Femur (tissue), 1 donor: ENCODE measurements around the gene SPINT1.

ENCODE experiments used
- DNase-seq: peaks from one replicate; pipeline ENCODE4 v3.0.0-alpha.2; 2017

Gene SPINT1, protein sequence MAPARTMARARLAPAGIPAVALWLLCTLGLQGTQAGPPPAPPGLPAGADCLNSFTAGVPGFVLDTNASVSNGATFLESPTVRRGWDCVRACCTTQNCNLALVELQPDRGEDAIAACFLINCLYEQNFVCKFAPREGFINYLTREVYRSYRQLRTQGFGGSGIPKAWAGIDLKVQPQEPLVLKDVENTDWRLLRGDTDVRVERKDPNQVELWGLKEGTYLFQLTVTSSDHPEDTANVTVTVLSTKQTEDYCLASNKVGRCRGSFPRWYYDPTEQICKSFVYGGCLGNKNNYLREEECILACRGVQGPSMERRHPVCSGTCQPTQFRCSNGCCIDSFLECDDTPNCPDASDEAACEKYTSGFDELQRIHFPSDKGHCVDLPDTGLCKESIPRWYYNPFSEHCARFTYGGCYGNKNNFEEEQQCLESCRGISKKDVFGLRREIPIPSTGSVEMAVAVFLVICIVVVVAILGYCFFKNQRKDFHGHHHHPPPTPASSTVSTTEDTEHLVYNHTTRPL

DNA sequence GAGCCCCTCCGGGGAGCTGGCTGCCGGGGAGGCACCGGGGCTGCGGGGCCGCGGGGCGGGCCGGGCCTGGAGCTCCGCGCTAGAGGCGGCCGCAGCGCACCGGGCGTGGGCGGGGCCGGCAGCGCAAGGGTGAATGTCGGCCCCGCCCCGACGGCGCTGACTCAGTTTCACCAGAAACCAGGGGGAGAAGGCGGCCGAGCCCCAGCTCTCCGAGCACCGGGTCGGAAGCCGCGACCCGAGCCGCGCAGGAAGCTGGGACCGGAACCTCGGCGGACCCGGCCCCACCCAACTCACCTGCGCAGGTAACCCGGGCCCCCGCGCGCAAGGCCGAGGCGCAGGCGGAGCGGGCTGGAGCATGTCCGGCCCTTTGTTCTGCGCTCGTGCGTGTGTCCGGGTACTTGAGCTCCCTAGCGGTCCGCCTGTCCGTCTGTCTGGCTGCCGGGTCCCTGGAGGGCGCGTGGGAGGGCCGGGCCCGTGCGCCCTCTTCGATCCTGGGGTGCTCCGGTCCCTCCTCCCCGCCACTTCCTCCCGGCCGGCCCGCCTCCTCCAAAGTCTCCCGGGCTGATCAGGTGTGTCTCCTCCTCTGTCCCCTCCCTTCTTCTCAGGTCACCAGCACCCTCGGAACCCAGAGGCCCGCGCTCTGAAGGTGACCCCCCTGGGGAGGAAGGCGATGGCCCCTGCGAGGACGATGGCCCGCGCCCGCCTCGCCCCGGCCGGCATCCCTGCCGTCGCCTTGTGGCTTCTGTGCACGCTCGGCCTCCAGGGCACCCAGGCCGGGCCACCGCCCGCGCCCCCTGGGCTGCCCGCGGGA is at the start of gene SPINT1:
TSS of gene SPINT1 (plus strand) at position 164 of the 811 bp plus-strand sequence. CDS start at position 671, 507 bp downstream.
- DNase-seq, result no peak

DNA sequence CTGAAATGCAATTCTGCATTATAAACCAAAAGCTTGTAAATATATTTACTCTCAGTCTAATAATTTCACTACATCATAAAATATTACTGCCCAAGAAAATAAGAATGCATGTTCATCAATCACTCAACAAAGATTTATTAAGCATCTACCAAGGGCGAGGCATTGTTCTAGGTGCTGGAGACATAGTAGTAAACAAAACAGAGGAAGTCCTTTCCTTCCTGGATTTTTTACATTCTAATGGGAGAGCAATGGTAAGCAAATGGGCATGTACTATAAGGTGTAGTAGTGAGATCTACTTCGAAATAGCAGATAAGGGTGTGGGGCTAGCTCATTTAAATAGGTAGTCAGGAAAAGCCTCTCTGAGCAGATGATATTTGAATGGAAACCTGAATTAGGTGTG is 47.8 kb upstream of the SPINT1 start:
- DNase-seq, result no peak

- no peak for DNase-seq
Observed at GRCh38 chr15:40796512-40796911, 47.3 kb upstream of the SPINT1 start.

GRCh38 chr15:40799523-40799922 is 44.3 kb upstream of the SPINT1 start:
- no peak for DNase-seq

DNA sequence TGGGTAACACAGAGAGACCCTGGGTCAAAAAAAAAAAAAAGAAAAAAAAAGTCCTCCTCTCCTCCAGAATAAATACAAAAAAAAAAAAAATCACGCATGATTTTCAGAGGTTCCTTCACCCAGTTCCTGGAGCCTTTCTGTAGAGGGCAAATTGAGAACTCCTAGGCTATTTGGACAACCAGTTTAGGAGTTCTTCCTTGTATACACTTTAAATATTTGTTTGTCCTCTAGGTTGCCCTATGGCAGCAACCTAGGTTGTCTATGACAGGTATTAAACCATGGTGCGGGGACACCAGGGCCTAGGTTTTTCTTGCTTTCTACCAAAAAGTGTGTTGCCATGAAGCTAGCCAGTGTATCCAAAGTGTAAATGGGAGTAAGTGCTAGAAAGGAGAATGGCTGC is 40.8 kb upstream of the SPINT1 start:
- DNase-seq, result no peak

DNA sequence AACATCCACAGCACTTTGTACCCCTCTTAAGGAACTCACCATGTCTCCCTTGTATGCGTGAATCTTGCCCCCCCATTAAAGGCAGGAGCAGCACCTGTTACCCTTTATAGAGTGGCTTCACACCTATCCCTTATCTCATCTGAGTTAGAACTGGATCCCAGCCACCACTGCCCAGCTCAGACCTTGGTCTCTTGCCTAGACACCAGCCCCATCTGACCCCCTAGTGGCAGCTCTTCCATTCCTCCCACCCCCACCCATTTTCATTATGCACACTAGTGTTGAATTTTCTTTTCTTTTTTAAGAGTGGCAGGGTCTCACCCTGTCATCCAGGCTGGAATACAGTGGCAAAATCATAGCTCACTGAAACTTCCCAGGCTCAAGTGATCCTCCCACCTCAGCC is 40.2 kb upstream of the SPINT1 start:
- no peak for DNase-seq

DNA sequence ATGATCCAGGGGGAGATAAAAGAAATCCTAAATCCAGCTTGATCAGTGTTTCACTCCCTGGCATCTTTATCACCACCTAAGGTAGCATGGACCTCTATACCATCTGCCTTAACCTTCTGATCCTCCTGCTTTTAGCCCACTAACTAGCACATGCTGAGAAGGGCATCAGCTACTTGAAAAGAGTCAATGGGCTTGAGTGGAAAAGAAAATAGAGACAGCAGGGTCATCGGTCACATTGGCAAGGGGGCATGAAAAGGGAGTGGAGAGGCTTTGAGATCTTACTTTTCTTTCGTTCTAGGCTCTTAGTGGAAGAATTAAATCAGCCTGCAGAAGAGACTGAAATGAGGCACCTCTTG is 37.2 kb upstream of the SPINT1 start:
- no peak for DNase-seq

DNA sequence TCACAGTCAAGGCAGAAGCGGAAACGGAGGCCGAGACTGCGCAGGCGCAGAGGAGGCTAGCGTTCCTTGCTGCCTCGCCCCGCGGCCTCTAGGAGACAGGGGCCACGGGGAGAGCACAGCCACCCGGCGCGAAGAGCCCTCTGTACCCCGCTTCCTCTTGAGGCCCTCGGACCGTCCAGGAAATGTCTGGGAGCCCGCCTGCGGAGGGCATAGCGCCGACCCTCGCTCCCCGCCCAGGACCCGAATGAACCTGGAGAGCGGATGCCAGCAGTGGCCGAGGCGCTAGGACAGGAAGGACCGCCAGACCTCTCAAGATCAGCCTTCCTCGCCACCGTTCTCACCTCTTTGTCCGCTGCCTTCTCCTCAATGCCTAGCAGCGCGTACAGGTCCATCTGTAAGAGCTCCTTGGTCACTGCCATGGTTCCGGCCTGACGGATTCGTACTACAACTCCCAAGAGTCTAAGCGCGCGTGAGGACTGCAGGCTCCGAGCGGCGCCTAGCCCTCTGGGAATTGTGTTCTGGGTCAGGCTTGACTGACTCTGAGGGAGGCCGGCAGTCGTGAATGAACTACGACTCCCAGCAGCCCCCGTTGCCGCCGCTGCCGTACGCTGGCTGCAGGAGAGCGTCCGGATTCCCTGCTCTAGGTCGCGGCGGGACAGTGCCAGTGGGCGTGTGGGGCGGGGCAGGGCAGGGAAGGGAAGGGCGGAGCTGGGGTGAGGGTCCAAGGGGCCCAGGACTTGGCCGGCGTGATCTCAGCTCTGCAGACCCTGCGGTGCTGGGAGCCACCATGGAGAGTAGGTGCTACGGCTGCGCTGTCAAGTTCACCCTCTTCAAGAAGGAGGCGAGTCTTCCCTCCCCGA is 36.6 kb upstream of the SPINT1 start, which contains the start of the genes DNAJC17 and ZFYVE19:
TSS of gene DNAJC17 (minus strand) at position 446 of the 860 bp plus-strand sequence. CDS start at position 419, 27 bp downstream.
TSS of gene ZFYVE19 (plus strand) at position 62 of the 860 bp plus-strand sequence. CDS start at position 563, 501 bp downstream.
- DNase-seq, result peak; percentile 98

GRCh38 chr15:40807888-40808461 is 35.9 kb upstream of the SPINT1 start:
- no peak for DNase-seq

DNA sequence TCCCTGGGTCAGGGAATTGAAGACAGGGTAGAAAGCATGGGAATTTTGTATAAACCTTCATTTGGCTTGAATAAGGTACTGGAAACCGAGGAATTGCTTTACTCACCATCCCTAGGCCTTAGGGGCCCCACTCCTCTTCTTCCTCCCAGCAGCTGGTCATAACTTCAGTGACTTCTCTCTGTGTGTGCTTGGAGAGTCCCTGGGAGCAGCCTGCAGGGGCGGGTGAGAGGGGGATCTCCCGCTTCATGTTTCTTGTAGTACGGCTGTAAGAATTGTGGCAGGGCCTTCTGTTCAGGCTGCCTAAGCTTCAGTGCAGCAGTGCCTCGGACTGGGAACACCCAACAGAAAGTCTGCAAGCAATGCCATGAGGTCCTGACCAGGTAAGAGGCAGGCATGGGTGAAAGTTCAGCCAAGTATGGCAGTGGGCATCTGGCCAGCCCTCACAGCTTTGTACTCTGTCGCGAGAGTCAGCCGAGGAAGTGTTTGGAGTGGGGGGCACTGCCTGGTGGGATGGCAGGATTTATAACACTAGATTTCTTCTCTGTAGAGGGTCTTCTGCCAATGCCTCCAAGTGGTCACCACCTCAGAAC is 34.9 kb upstream of the SPINT1 start:
- no peak for DNase-seq

GRCh38 chr15:40812721-40813425 is 31.0 kb upstream of the SPINT1 start:
- DNase-seq, result no peak

GRCh38 chr15:40815042-40815698 is 28.7 kb upstream of the SPINT1 start:
- no peak for DNase-seq

DNA sequence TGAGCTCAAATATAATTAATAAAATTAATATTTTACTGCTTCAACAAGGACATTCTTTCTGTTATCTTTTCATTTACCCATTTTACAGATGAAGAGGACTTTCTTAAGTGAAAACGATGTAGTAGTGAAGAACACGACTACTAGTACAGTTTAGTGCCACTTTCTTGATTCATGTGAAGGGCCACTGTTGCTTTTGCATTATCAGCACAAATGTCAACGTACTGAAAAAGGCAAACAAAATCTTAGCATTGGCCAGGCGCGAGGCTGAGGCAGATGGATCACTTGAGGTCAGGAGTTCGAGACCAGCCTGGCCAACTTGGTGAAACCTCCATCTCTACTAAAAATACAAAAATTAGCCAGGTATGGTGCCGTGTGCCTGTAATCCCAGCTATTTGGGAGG is 24.8 kb upstream of the SPINT1 start:
- no peak for DNase-seq

DNA sequence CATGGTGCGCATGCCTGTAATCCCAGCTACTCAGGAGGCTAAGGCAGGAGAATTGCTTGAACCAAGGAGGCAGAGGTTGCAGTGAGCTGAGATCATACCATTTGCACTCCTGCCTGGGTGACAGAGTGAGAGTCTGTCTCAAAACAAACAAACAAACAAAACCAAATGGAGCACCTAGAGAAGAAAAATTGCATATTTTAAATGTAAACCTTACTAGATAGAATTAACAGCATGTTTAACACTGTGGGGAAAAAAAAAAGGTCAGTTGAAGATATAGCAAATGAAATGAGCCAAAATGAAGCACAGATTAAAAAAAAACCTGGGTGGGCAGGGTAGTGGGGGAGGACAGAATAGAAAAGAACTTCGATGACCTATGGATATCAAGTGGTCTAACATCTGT is 22.7 kb upstream of the SPINT1 start:
- no peak for DNase-seq

- no peak for DNase-seq
Observed at GRCh38 chr15:40823572-40824343, 20.1 kb upstream of the SPINT1 start.

- DNase-seq, result no peak
Observed at GRCh38 chr15:40825661-40826422, 18.0 kb upstream of the SPINT1 start.

DNA sequence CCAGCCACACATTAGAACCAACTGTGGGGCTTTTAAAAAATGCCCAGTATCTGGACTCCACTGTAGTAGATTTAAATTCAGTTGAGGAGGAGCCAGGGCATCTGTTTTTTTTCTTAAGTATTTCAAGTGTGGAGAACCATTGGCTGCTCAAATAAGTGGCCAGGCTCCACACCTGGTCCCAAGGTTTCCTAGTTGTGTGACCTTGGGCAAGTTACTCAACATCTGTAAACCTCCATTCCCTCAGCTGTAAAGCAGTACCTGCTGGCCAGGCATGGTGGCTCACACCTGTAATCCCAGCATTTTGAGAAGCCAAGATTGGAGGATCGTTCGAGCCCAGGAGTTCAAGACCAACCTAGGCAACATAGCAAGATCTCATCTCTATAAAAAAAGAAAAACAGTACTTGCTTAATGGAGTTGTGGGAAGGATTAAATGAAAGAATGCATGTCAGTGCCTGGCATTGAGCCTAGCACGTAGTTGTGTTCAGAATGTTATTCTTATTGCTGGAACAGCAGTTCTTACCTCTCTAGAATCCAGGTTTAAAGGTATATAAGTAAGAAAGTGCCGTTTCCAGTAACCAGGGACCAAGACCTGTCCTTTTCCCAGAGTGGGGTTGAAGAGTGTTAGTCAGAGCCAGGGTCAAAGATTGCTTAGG is 17.3 kb upstream of the SPINT1 start:
- no peak for DNase-seq

DNA sequence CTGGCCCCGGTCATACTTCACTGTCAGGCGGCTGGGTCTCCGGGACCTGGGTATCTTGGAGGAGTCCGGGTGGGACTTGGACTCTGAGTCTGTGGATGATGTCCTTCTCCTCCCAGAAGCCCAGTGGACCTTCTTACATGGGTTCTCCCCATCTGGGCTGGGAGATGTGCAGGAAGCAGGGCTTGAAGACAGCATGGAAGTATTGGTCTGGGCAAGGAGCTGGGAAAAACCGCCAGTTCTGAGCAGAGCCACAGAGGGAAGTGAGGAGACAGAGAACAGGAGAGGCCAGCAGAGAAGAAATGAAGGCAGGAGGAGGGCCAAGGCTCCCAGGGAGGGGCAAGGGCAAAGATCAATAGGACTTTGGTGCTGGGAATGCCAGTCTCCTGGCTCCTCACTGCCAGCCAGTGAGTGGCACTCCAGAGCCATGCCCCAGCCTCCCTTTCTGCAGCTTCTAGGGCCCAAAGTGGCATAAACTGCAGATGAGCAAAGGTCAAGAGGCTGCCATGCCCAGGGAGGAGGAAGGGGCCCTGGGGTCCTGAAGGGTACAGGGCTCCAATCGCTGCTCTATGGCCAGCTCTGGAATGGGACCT is 15.3 kb upstream of the SPINT1 start, which contains the start of gene PPP1R14D:
TSS of gene PPP1R14D (minus strand) at position 262 of the 590 bp plus-strand sequence. CDS start at position 195, 67 bp downstream.
- DNase-seq, result no peak
